Measurements from ENCODE around the gene PPP1R2C.

The PPP1R2C gene

GRCh38 chrX:42797651-42798269 is 19.8 kb upstream of the PPP1R2C start:
- H3K4me3 ChIP-seq, result no peak overlapping the region
- no peaks in the 10 kb centered on the region for H3K36me3 ChIP-seq

GRCh38 chrX:42783451-42783850 is 5.5 kb upstream of the PPP1R2C start:
- Histone ChIP-seq H3K27ac (no peak overlapping the region), H3K9ac (no peak overlapping the region)

More at GRCh38 chrX:42797651-42798269, 19.8 kb upstream of the PPP1R2C start:
- Histone ChIP-seq H3K27me3 (peaks cover 95% of the 10 kb centered on the region), H4K20me1 (no peaks in the 10 kb centered on the region), H3K27ac (no peak overlapping the region), H3K4me2 (no peak overlapping the region), H3K4me1 (no peaks in the 10 kb centered on the region), H3K9ac (no peak overlapping the region), H3K9me3 (peaks cover 21% of the 10 kb centered on the region)
- TF ChIP-seq Cebpa-rat (IDR thresholded peaks at IDR 0.05), result no peak

GRCh38 chrX:42776195-42776594 is 1.8 kb downstream of the PPP1R2C start:
- H3K27ac ChIP-seq, result no peak overlapping the region
- H3K4me2 ChIP-seq, result no peak overlapping the region

More at GRCh38 chrX:42783451-42783850, 5.5 kb upstream of the PPP1R2C start:
- peaks cover 2% of the 10 kb centered on the region; the same call in 1 of the 2 replicates for H3K9me3 ChIP-seq
- H3K27me3 ChIP-seq, result peaks cover 79% of the 10 kb centered on the region
- no peaks in the 10 kb centered on the region for H3K4me1 ChIP-seq
- H3K4me3 ChIP-seq, result no peak overlapping the region
- H3K4me2 ChIP-seq, result no peak overlapping the region
- no peaks in the 10 kb centered on the region for H3K36me3 ChIP-seq
- no peaks in the 10 kb centered on the region for H4K20me1 ChIP-seq
- no peak for TF ChIP-seq Cebpa-rat (IDR thresholded peaks at IDR 0.05)

GRCh38 chrX:42772874-42773273 is 5.1 kb downstream of the PPP1R2C start:
- Histone ChIP-seq H3K4me3 (no peak overlapping the region), H3K36me3 (no peaks in the 10 kb centered on the region), H3K4me1 (no peaks in the 10 kb centered on the region), H3K4me2 (no peak overlapping the region), H3K27ac (no peak overlapping the region), H3K9ac (no peak overlapping the region), H3K27me3 (peaks cover 96% of the 10 kb centered on the region), H4K20me1 (no peaks in the 10 kb centered on the region), H3K9me3 (peaks cover 3% of the 10 kb centered on the region; the same call in 1 of the 2 replicates)
- TF ChIP-seq Cebpa-rat (IDR thresholded peaks at IDR 0.05), result no peak

More at GRCh38 chrX:42776195-42776594, 1.8 kb downstream of the PPP1R2C start:
- no peaks in the 10 kb centered on the region for H4K20me1 ChIP-seq
- H3K4me3 ChIP-seq, result no peak overlapping the region
- H3K9ac ChIP-seq, result no peak overlapping the region
- H3K27me3 ChIP-seq, result peaks cover 95% of the 10 kb centered on the region
- no peak for TF ChIP-seq Cebpa-rat (IDR thresholded peaks at IDR 0.05)
- H3K4me1 ChIP-seq, result no peaks in the 10 kb centered on the region
- peaks cover 11% of the 10 kb centered on the region for H3K9me3 ChIP-seq
- H3K36me3 ChIP-seq, result no peaks in the 10 kb centered on the region

- H3K9me3 ChIP-seq, result no peaks in the 10 kb centered on the region
- H4K20me1 ChIP-seq, result no peaks in the 10 kb centered on the region
- H3K36me3 ChIP-seq, result no peaks in the 10 kb centered on the region
- H3K4me1 ChIP-seq, result no peaks in the 10 kb centered on the region
- no peak for TF ChIP-seq Cebpa-rat (IDR thresholded peaks at IDR 0.05)
- H3K4me3 ChIP-seq, result no peak overlapping the region
- H3K27ac ChIP-seq, result no peak overlapping the region
- H3K27me3 ChIP-seq, result peaks cover 99% of the 10 kb centered on the region
- no peak overlapping the region for H3K4me2 ChIP-seq
- no peak overlapping the region for H3K9ac ChIP-seq
Measured at GRCh38 chrX:42771506-42772335, 6.2 kb downstream of the PPP1R2C start.

- H3K27me3 ChIP-seq, result peaks cover 99% of the 10 kb centered on the region
- no peaks in the 10 kb centered on the region for H3K36me3 ChIP-seq
- H3K4me1 ChIP-seq, result no peaks in the 10 kb centered on the region
- H3K9ac ChIP-seq, result no peak overlapping the region
- TF ChIP-seq Cebpa-rat (IDR thresholded peaks at IDR 0.05), result no peak
- no peaks in the 10 kb centered on the region for H3K9me3 ChIP-seq
- no peak overlapping the region for H3K27ac ChIP-seq
- H3K4me3 ChIP-seq, result no peak overlapping the region
- H3K4me2 ChIP-seq, result no peak overlapping the region
- H4K20me1 ChIP-seq, result no peaks in the 10 kb centered on the region
Measured at GRCh38 chrX:42770566-42770965, 7.4 kb downstream of the PPP1R2C start.

- Histone ChIP-seq H3K4me3 (no peak overlapping the region), H3K9me3 (no peaks in the 10 kb centered on the region), H4K20me1 (no peaks in the 10 kb centered on the region), H3K27me3 (peaks cover 89% of the 10 kb centered on the region), H3K4me1 (no peaks in the 10 kb centered on the region), H3K4me2 (no peak overlapping the region), H3K36me3 (no peaks in the 10 kb centered on the region), H3K9ac (no peak overlapping the region), H3K27ac (no peak overlapping the region)
- TF ChIP-seq Cebpa-rat (IDR thresholded peaks at IDR 0.05), result no peak
Measured at GRCh38 chrX:42759881-42760280, 18.1 kb downstream of the PPP1R2C start.

- H3K27ac ChIP-seq, result no peak overlapping the region
- H3K9me3 ChIP-seq, result no peaks in the 10 kb centered on the region
- H3K4me3 ChIP-seq, result no peak overlapping the region
- H3K27me3 ChIP-seq, result peaks cover 80% of the 10 kb centered on the region
- H4K20me1 ChIP-seq, result no peaks in the 10 kb centered on the region
- TF ChIP-seq Cebpa-rat (IDR thresholded peaks at IDR 0.05), result no peak
- H3K4me2 ChIP-seq, result no peak overlapping the region
- no peak overlapping the region for H3K9ac ChIP-seq
- no peaks in the 10 kb centered on the region for H3K4me1 ChIP-seq
- H3K36me3 ChIP-seq, result no peaks in the 10 kb centered on the region
Measured at GRCh38 chrX:42755815-42756214, 22.1 kb downstream of the PPP1R2C start.

- Histone ChIP-seq H3K27me3 (peaks cover 76% of the 10 kb centered on the region), H4K20me1 (no peaks in the 10 kb centered on the region), H3K36me3 (no peaks in the 10 kb centered on the region), H3K9ac (no peak overlapping the region), H3K4me1 (no peaks in the 10 kb centered on the region), H3K4me3 (no peak overlapping the region), H3K9me3 (no peaks in the 10 kb centered on the region), H3K4me2 (no peak overlapping the region), H3K27ac (no peak overlapping the region)
- TF ChIP-seq Cebpa-rat (IDR thresholded peaks at IDR 0.05), result no peak
Measured at GRCh38 chrX:42754603-42755002, 23.4 kb downstream of the PPP1R2C start.

GRCh38 chrX:42754115-42754514 is 23.8 kb downstream of the PPP1R2C start:
- Histone ChIP-seq H3K27me3 (peaks cover 80% of the 10 kb centered on the region), H3K9ac (no peak overlapping the region), H3K9me3 (no peaks in the 10 kb centered on the region), H3K36me3 (no peaks in the 10 kb centered on the region), H3K4me3 (no peak overlapping the region), H3K4me2 (no peak overlapping the region), H3K4me1 (no peaks in the 10 kb centered on the region), H3K27ac (no peak overlapping the region), H4K20me1 (no peaks in the 10 kb centered on the region; the same call in 1 of the 2 replicates)
- TF ChIP-seq Cebpa-rat (IDR thresholded peaks at IDR 0.05), result no peak
